Fibroblast of gingiva (primary cell): ENCODE results near the gene CD276.

Experiments
- DNase-seq: peaks from one replicate; pipeline ENCODE4 v3.0.0-alpha.2; 2011; ENCODE audit warnings: low read depth

The CD276 gene

DNA sequence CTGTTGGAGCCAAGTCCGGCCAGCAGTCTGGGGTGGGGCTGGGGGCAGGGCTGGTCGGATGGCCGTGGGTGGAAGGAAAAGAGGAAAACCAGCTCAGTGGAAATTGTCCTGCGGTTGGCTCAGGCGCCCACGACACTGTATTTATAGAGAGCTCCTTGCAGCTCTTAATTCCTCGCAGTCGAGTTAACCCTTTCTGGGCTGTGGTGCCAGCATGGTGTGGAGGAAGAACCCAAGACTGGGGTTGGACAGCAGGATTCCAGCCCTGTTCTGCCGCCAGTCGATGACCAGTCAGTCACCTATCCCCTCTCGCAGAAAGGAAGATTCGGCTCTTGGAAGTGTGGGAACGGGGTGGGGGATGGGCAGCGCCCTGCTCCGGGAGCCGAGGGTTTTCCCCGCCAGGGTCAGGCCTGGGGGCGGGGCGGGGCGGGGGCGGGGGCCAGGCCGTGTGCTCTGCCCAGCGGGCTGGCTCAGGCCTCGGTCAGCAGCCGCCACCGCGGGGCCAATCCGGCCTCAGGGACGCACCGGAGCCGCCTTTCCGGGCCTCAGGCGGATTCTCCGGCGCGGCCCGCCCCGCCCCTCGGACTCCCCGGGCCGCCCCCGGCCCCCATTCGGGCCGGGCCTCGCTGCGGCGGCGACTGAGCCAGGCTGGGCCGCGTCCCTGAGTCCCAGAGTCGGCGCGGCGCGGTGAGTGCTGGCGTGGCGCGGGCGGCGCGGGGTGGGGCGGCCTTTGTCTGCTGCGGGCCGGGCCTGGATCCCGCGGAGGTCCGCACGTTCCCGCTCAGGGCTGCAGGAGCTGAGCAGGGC, at the start of gene CD276:
CD276 (plus strand) TSS at position 607 of the 804 bp plus-strand sequence. CDS start 15,257 bp downstream, outside the sequence.
- peak; percentile 82 for DNase-seq

DNA sequence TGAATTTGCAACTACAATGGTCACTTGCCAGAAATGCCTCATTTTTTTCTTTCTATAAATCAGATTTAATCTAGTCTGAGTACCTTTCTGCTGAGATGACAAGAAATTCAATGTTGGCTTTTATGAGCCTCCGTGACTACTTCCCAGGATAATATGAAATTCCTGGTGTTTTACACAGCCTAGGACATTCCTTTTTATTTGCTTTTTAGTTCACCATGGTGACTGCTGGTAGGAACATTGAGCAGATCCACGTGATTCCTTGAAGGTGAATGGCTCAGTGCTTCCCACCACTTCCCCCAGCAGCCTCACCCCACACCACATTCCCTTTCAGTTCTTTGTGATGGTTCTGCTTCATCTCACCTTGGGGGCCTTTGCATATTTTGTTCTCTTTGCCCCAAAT, 46.7 kb upstream of the CD276 start:
- DNase-seq: no peak

DNA sequence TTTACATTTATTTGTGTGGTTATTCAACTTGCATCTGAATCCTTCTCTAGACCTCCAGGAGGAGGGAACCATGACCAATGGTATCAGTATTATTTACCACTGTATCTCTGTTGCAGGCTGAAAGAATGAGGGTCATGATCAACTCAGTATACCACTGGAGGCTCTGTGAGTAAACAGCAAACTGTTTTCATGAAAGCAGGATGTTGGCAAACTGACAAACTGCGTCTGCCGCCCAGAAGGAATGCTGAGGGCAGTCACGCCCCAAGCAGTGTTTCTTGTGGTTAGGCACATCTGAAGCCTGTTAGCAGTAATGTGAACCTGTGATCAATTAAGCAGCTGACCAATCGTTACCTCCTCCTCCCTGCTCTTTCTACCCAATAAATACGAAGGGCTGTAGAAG, 44.7 kb upstream of the CD276 start:
- peak; percentile 84 for DNase-seq

DNA sequence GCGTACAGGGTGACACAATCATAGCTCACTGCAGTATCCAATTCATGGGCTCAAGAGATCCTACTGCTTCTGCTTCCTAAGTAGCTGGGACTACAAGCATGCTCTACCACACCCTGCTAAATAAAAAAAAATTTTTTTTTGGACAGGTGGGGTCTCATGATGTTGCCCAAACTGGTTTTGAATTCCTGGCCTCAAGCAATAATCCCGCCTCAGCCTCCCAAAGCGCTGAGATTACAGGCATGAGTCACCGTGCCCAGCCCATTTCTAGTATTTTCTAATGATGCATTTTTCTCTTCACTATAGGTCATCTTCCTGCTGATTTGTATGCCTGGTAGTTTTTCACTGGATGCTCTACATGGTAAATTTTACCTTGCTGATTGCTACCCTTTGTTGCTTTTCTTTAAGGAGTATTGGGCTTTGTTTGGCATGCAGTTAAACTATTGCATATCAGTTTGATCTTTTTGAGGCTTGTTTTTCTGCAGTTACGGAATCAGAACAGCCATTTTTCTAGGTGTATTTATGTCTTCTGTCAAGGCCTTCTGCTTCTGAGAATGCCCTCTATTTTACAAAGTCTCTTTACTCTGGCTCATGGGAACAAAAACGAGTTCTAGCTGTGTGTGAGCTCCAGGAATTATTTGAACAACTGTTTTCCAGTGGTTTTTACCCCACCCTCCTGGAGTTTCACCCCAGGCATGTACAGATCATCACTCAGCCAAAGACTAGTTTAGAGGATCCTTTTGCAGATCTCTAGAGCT, 36.7 kb upstream of the CD276 start:
- no peak for DNase-seq

DNA sequence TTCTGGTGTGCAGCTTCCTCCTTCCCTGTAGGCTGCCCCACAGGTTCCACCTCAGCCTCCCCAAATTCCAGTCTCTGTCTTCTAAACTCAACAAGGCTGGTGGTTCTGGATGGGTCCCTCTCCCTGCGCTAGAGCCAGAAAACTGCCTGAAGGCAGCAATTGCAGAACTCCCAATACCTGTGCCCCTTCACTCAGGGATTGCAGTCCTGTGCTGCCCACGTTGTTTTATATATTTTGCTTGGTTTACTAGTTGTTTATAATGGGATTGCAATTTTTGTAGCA, 36.2 kb upstream of the CD276 start:
- DNase-seq: no peak

DNA sequence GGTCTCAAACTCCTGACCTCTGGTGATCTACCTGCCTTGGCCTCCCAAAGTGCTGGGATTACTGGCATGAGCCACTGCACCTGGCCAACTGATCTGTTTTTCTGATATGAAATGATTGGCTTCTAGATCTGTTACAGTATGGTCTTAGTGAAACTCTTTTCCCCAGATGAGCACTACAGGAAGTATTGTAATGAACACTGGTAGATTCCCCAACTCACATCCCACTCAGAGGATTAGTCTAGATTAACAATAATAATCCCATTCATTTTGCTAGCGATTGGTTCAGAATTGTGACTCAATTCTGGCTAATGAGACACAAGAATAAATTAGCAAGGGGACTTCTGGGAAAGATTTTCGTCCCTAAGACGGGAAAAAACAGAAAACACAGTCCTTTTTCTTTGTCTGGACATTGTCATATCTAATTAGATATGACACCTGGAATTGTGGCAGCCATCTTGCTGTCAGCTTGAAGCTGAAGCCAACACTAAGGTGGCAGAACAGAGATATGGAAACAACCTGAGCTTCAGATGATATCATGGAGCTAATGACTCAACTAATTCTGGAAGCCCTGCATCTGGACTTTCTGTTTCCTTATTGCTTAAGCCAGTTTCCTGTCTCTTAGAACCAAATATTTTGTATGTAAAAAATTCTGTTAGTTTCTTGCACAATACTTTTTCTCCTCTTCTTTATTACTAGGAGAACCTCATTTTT, 33.6 kb upstream of the CD276 start:
- DNase-seq: peak; percentile 71

DNA sequence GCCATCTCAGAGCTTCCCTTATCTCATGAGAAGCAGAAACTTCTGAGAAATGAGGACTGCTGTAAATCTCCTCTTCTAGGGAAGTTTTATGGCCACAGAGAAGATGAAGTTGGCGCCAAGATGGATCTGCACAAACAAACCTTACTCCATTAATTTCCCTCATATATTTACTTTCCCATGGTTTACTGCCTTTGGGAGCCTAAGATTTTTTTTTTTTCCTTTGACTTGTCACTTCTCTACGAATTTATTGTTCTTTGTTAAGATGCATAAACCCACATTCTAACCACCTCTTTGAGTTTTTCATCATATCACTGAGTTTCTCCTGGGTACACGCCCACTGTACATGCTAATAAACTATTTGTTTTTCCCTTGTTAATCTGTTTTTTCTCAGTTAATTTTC, 29.5 kb upstream of the CD276 start:
- no peak for DNase-seq

DNA sequence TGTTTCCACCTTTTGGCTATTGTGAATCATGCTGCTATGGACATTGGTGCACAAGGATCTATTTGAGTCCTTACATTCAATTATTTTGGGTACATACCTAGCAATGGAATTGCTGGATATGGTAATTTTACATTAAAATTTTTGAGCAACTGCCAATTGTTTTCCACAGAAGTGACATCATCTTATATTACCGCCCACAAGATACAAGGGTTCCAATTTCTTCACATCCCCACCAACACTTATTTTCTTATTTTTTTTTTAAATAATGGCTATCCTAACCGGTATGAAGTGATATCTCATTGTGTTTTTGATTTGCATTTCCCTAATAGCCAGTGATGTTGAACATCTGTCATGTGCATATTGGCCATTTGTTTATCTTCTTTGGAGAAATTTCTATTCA, 28.5 kb upstream of the CD276 start:
- no peak for DNase-seq

DNA sequence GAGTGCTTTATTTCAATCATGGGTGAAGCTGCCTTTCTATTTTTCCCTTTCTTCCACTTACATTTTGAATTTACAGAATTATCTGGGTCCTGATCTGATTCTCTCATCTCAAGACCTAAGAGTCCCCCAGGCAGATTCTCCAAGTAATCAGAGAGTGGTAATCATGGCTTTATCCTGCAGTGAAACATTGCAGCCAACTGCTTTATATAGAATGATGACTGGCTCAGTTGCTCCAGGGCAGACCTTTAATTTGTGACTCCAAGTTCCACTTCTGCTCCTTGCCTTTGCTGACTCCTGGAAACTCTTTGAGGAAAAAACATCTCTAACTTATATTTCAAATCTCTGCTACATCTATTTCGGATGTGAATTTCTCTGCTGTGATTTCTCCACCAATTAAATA, 25.5 kb upstream of the CD276 start:
- no peak for DNase-seq

DNA sequence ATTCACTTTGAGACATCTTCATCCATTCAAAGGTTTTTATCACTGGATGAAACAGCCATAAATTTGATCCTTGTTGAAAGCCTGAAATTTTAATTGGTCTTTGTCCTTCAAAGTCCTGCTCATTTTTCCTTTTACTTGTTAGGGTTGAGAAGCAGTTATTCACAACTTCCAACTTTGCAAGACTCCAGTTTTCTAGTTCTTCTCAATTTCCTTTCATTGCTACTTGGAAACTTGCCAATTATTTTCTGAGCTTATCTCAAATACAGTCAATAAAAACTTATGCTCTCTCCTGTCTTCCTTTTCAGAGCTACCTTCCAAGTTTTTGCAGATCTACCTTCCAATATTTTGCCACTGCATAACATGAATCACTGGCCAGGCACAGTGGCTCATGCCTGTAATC, 23.7 kb upstream of the CD276 start:
- DNase-seq: no peak

DNA sequence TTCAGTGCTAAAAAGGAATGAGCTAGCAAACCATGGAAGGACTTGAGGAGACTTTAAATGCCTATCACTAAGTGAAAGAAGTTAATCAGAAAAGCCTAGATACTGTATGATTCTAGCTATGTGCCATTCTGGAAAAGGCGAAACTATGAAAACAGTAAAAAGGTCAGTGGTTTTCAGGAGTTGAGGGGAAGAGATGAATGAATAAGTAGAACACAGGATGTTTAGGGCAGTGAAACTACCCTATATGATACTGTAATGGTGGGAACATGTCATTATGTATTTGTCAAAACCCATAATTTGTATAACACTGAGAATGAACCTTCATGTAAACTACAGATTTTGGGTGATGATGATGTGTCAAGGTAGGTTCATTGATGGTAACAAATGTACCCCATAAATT, 9.6 kb upstream of the CD276 start:
- no peak for DNase-seq

DNA sequence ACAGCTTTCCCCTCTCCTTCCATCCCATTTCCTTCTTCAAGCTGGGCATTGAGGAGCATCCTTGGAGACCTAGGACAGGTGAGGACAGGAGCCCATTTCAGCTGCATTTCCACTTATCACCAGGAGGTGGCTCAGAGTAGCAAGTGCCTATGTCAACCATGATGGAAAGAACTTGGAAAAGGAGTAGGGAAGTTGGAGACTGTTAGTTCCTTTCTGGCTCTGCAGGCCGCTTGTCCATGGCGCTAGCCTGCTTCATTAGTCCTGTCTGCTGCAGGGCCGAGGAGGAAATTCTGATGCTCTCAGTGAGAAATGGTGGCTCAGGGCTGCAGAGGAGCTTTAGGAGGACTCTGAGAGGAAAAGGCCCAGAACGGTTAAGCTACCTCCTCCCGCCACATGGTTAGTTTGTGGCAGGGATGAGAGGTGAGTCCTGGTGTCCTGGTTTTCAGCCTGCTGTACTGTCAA, 7.0 kb upstream of the CD276 start:
- peak; percentile 57 for DNase-seq

DNA sequence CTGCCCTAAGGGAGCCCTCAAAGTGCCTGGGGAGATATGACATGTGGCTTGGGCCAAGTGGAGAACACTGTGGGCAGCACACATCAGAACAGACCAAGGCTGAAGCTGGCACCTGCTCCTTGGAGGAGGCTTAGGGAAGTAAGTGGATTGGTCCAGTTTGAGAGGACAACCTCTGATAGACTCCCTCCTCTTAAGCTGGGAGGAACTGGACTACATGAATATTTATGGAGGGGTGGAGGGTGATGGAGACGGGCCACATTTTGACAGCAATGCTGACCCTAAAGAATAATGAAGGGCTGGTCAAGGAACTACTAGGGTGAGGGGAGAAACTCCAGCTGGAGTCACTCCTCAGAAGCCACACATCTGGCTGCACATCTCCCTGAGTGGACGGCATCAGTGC, 6.5 kb upstream of the CD276 start:
- DNase-seq: no peak

DNA sequence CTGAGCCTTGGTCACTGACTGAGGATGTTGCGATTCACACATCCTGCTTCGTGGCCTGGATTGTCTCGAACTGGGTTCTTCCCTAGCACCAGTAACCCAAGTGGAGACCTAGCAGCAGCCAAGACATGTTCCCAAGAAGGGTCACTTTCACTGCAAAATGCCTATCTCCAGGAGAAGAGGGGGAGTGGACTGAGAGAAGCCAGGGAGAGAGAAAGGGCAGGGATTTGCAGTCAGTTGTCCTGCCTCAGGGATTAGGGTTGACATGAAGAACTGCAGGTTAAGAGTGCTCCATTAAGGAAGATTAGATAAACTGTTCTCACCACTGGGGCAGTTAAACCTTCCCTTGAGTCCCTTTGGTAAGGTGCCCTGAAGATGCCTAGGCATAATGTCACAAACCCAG, 5.7 kb upstream of the CD276 start:
- no peak for DNase-seq

DNA sequence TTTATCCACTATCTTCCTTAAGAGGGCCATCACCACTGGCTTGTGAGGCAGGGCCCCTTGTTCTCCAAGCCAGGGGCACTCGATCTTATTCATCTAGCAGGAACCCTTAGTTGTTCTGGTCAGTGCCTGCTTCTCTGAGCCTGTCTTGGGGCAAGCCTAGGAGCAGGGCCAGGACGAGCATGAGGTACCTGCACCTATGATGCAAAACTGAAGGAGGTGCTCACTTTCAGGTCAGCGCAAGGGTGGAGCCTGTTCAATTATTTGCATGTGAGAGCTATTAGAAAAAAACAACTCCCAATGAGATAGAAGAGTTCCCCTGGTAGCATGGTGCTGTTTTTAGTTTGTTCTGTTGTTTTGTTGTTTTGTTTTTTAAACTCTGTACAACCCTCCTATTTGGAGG, 5.0 kb upstream of the CD276 start:
- no peak for DNase-seq

DNA sequence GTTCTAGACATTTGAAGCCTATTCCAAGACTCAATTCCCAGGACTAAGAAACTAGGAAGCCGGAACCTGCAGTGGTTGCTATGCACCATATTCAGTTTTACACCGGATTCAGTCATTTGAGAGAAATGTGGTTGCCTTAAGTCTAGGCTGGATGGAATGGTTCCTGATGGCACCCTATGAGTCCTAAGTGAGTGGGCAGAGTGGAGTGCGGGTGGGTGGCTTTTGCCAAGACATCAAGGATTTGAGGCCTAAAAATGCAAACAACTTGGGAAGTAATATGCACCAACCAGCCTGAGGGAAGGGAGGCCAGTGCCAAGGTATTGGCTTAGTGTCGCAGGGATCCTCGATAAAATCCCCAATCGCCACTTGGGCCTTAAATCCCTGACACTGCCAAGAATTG, 4.2 kb upstream of the CD276 start:
- DNase-seq: no peak

DNA sequence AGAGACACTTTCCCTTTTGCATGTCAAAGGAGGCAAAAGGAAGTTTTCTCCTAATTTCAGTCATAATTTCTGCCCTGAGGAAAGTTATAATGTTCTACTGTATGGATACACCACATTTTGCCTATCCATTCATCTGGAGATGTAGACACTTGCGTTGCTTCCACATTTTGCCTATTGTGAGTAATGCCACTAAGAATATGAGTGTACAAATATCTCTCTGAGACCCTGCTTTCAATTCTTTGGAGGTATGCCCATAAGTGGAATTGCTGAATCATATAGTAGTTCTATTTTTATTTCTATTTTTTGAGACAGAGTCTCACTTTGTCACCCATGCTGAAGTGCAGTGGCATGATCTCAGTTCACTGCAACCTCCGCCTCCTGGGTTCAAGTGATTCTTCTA, 3.6 kb upstream of the CD276 start:
- no peak for DNase-seq

DNA sequence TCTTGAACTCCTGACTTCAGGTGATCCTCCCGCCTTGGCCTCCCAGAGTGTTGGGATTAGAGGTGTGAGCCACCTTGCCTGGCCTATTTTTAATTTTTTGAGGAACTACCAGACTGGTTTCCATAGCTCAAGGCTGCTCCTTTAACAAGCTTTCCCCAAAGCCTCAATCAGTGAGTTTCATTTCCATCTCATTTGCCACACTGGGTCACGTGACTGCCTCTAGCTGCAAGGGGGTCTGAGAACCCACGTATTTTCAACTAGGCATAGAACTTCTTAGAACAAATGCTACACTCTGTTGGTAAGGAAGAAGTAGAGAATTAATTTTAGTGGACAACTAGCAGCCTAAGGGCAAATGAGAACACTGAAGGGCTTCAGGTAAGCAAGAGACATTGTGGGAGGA, 3.1 kb upstream of the CD276 start:
- DNase-seq: no peak

DNA sequence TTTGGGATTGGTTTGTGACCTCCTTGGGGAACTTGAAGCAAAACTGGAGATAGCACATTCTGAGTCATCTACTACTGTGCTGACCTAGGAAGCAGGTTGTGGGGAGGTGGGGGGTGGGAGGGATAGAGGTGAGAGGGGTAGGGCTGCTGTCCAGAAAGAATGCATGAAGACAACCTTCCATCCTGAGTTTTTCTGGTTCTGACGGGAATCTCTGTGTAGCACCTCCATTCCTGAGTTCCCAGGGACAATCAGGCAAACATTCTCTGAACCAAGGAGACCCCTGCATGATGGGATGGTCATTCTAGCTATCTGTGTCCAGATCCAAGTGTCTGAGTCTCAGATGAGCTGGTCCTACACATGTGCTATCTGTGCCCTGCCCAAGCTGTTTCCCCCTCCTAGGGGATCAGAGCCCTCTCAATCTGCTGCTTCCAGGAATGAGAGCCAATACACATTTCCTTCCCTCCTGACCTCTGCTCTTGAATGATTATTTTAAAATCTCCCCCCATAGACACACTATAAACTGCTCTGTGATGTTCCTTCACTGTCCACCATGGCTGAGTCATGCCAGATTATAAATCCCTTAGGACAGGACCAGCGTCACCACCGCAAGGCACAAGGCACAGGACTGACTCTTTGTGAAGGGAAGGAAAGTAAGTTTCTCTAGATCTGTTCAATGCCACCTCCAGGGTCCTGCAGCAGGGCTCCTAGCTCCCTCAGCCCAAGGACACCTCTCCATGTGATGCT, 2.2 kb upstream of the CD276 start:
- no peak for DNase-seq

DNA sequence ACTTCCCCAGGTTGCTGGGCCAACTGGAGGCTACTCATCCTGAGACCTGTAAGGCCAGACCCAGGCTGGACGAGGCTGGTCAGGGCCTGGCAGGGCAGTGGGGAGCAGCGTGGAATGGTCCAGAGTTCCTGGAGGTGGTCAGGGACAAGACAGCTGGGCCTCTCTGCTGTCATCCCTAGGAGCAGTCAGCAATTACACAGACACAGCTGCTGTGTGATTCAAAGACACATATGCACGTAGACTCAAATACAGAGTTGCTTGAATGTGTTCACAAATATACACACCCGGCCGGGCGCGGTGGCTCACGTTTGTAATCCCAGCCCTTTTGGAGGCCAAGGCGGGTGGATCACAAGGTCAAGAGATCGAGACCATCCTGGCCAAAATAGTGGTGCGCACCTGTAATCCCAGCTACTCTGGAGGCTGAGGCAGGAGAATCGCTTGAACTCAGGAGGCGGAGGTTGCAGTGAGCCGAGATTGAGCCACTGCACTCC, 1.5 kb upstream of the CD276 start:
- DNase-seq: no peak

DNA sequence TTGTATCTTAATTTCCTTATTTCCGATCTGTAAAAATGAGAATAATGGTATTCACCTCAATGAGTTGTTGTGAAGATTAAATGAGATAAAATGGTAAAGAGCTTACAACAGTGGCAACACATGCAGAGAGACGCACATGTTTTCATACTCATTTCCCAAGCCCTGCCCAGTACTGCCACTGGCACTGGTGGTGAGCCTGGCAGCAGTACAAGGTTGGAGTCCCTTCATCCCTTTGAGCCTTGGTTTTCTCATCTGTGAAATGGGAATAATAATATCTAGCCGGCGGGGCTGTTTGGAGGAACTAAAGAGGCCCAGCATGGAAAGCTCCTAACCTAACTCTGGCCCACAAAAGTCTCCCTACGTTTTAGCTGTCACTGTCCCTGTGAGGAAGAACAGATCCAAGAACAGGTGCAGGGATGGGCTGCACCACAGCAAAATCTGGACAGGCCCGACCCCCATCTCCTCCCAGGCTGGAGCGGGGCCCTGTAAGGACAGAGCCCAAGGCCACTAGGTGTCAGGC, 866 bp upstream of the CD276 start:
- no peak for DNase-seq
